GM19023 (cell line): Measurements from ENCODE around the gene C20orf202.

Source experiments
- ATAC-seq: cut with Tn5 transposase; IDR thresholded peaks from one replicate; pipeline ENCODE4 v1.9.1; 2021; ENCODE audit warnings: mild to moderate bottlenecking, moderate library complexity; ENCODE audit not compliant: unreplicated experiment

The C20orf202 gene

GRCh38 chr20:1184260-1184637, 19.0 kb upstream of the C20orf202 start:
- no peak for ATAC-seq

- ATAC-seq, result no peak
These were observed 18.5 kb upstream of the C20orf202 start, which contains the start of gene TMEM74B for GRCh38 chr20:1184638-1185315. TMEM74B (minus strand) TSS chr20:1184981; CDS start chr20:1183801, 1,180 bp downstream.

- no peak for ATAC-seq
These were observed 17.9 kb upstream of the C20orf202 start for GRCh38 chr20:1185316-1185741.

- ATAC-seq, result no peak
These were observed 17.4 kb upstream of the C20orf202 start for GRCh38 chr20:1185790-1186334.

GRCh38 chr20:1186367-1186991, 16.8 kb upstream of the C20orf202 start:
- ATAC-seq, result no peak

GRCh38 chr20:1187605-1188171, 15.6 kb upstream of the C20orf202 start:
- no peak for ATAC-seq

GRCh38 chr20:1188347-1188746, 14.9 kb upstream of the C20orf202 start:
- ATAC-seq, result no peak

DNA sequence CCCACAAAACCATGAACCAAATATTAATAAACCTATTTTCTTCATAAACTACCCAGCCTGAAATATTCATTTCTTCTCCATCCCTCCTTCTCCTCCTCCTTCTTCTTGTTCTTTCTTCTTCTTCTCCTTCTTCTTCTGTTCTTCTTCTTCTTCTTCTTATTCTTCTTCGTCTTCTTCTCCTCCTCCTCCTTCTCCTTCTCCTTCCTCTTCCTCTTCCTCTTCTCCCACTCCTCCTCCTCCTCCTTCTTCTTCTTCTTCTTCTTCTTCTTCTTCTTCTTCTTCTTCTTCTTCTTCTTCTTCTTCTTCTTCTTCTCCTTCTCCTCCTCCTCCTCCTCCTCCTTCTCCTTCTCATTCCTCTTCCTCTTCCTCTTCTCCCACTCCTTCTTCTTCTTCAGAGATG, 13.4 kb upstream of the C20orf202 start:
- ATAC-seq, result no peak

- ATAC-seq, result no peak
These were observed 12.4 kb upstream of the C20orf202 start for GRCh38 chr20:1190847-1191246.

- no peak for ATAC-seq
These were observed 12.0 kb upstream of the C20orf202 start for GRCh38 chr20:1191299-1191698.

DNA sequence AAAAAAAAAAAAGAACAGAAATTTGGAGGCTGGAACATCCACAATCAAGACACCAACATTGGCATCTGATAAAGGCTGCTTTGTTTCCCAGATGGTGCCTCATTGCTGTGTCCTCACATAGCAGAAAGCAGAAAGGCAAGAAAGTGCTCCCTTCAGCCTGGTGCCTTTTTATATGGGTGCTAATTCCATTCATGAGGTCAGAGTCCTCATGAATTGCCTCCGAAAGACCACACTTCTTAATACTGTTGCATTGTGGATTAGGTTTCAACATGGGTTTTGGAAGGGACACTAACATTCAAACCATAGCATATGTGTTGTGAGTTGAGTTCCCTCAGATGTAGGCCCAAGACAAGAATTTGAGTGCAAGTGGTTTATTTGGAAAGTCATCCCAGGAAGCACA, 8.0 kb upstream of the C20orf202 start:
- ATAC-seq, result no peak

DNA sequence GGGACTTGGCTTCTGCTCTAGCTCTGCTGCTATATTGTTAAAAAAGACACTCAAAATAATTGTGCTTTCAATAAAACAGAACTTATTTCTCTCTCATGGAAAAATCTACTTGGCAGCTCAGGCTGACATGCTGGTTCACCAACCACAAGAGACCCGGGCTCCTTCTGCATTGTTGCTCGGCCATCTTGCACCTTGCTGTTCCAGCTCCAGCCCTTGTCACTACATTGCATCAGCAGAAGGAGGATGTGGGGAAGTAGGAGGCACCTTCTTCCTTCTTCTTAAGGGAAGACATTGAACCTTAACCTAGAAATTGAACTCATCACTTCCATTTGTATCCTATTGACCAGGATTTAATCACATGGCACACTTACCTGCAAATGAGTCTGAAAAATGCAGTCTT, 6.6 kb upstream of the C20orf202 start:
- no peak for ATAC-seq

DNA sequence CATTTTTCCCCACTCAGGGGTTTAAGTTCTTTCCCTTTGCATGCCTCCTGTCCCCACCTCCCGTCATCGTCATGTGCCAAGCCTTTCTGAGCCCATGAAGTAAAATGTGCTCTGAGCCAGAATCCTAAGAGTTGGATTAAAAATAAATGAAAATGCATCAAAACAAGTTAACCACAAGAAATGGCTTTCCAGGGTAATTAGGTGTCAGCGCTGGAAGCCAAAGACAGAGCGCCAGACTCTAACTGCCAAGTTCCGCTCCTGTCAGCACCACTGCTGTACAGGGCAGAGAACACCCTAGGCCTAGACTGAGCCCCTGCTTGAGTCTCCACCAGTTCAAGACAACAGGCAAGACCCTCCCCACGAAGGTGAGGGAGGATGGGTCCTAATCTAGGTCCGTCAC, 5.5 kb upstream of the C20orf202 start:
- ATAC-seq, result no peak

GRCh38 chr20:1198751-1199150, 4.5 kb upstream of the C20orf202 start:
- no peak for ATAC-seq

- no peak for ATAC-seq
These were observed 3.9 kb upstream of the C20orf202 start for GRCh38 chr20:1199212-1199873.

DNA sequence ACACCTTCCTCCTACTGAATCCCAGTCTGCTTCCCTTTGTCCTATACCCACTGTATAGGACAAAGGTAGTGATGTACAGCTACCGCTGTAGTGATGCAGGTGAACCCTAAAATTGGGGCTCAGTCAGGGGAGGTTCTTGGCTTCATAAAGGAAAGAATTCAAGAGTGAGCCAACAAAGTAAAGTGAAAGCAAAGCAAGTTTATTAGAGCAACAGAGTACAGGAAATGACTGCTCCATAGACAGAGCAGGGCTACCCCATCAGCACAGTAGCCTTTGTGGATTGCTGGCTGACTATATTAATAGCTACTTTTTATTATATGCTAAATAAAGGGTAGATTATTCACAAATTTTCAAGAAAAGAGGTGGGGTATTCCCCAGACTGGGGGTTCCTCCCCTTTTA, 3.3 kb upstream of the C20orf202 start:
- no peak for ATAC-seq

DNA sequence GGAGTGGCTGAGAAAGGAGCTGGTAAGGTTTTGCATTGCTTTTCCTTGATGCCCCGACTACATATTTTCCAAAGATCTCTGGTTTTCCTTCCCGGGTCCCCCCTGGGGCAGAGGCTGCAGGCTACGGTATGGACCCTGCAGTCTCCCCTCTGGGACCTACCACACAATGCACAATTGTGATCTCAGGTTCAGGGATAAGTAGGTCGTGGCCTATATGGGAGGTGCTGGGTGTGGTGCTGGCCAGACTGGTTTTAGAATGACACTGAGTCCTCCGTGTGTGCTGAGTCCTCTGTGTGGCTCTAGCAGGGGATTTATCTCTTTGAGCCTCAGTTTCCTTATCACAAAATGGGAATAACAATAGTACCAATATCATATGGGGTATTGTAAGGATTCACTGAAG, 376 bp downstream of the C20orf202 start:
- ATAC-seq, result no peak

GRCh38 chr20:1204113-1204512, 859 bp downstream of the C20orf202 start:
- no peak for ATAC-seq

GRCh38 chr20:1204576-1204975, 1.3 kb downstream of the C20orf202 start:
- no peak for ATAC-seq

- ATAC-seq, result no peak
These were observed 2.5 kb downstream of the C20orf202 start for GRCh38 chr20:1205802-1206201.

GRCh38 chr20:1206366-1207148, 3.3 kb downstream of the C20orf202 start:
- no peak for ATAC-seq
